SK-N-MC (cell line): ENCODE measurements around the gene TNN.

Experiments used
- EZH2 ChIP-seq: fragments of 200-600 bp; sonication (generic); IDR thresholded peaks from one replicate; pipeline ENCODE4 v1.6.1; 2017; ENCODE audit warnings: antibody characterized with exemption
- POLR2AphosphoS5 ChIP-seq: IDR thresholded peaks from 2 replicates; pipeline ENCODE4 v1.6.1; 2012; ENCODE audit warnings: mild to moderate bottlenecking, low read depth, low read length, borderline replicate concordance

- no peak for TF ChIP-seq POLR2AphosphoS5
- no peak for TF ChIP-seq EZH2
Observed at GRCh38 chr1:175062858-175063257, 4.8 kb upstream of the TNN start.
